HCT116 (cell line): ENCODE data around the gene CHD8. TPM values are rescaled to one million over a fixed set of nuclear protein-coding genes. Genes with fewer than 3 reads are reported as not detected.

ENCODE experiments used
- ATAC-seq: fragments of 200-7000 bp; cut with Tn5 transposase; 2 replicates; pipeline ENCODE4 v1.9.1; 2020; ENCODE audit warnings: mild to moderate bottlenecking, moderate library complexity
- BruUV-seq: library from RNA; stranded (reverse); fragments of 400-500 nt; replicated peaks from 2 replicates; lab custom pipeline; 2021; lab: Mats Ljungman, UMichigan
- CTCF ChIA-PET: fragments of 300-600 bp; sonication (Branson Sonifier 250); formaldehyde crosslinking; loops from one replicate; lab custom pipeline; 2021; ENCODE audit warnings: antibody characterized with exemption; lab: Charles Lee
- POLR2A ChIA-PET: fragments of 300-600, 350-600 bp; sonication (Branson Sonifier 250); formaldehyde crosslinking; loops from one replicate; lab custom pipeline; 2021; ENCODE audit warnings: antibody characterized with exemption; lab: Charles Lee
- RAD21 ChIA-PET, 2 experiments: fragments of 300-600 bp; sonication (Branson Sonifier 250); formaldehyde crosslinking; loops; one replicate each; lab custom pipeline; 2023; ENCODE audit warnings: low total read pairs in 2 of 2; ENCODE audit not compliant: uncharacterized antibody in 2 of 2, unreplicated experiment in 2 of 2, low non-redundant PET in 1 of 2; lab: Charles Lee
- DNase-seq: peaks from one replicate; pipeline ENCODE4 v3.0.0-alpha.2; 2010; ENCODE audit warnings: low read depth, low spot score
- H2AFZ ChIP-seq: fragments of 200-600 bp; shearing (Covaris generic), sonication (generic); 2 replicates; pipeline ENCODE4 v1.6.1; 2017; ENCODE audit warnings: low read depth, mixed run types, mixed read lengths, antibody characterized with exemption, low read length; ENCODE audit not compliant: poor library complexity, severe bottlenecking
- H3K27ac ChIP-seq: 2 replicates; pipeline ENCODE4 v1.5.1; 2012; ENCODE audit warnings: low read depth, low read length
- H3K27me3 ChIP-seq: fragments of 200-600 bp; sonication (generic); 2 replicates; pipeline ENCODE4 v1.6.1; 2016; ENCODE audit warnings: mixed run types, low read length, mixed read lengths; ENCODE audit not compliant: insufficient read depth
- H3K36me3 ChIP-seq, 2 experiments: fragments of 200-500 bp in 1 of 2; fragments of 200-600 bp in 1 of 2; sonication (Bioruptor generic) in 1 of 2; sonication (generic) in 1 of 2; 2 replicates each; pipeline versions ENCODE4 v1.5.1 to v1.6.1; 2014 to 2016; ENCODE audit warnings: low read length in 2 of 2, inconsistent platforms in 1 of 2, mixed read lengths in 1 of 2, mixed run types in 1 of 2; ENCODE audit not compliant: insufficient read depth in 2 of 2, control insufficient read depth in 1 of 2
- H3K4me1 ChIP-seq, 2 experiments: fragments of 200-600 bp in 1 of 2; sonication (generic) in 1 of 2; 2 replicates each; pipeline versions ENCODE4 v1.5.1 to v1.6.1; 2012 to 2017; ENCODE audit warnings: low read length in 2 of 2, inconsistent platforms in 1 of 2, mild to moderate bottlenecking in 1 of 2, mixed read lengths in 1 of 2, mixed run types in 1 of 2, moderate library complexity in 1 of 2; ENCODE audit not compliant: insufficient read depth in 2 of 2, control insufficient read depth in 1 of 2
- H3K4me2 ChIP-seq: fragments of 200-600 bp; sonication (generic); 2 replicates; pipeline ENCODE4 v1.6.1; 2017; ENCODE audit warnings: mixed run types, low read length, mixed read lengths
- H3K4me3 ChIP-seq, 2 experiments: fragments of 200-600 bp in 1 of 2; sonication (generic) in 1 of 2; replicated peaks in 1 of 2; 2 replicates each; pipeline ENCODE4 v1.5.1; 2011 to 2016; ENCODE audit warnings: low read length in 2 of 2, control low read depth in 1 of 2, low read depth in 1 of 2, mild to moderate bottlenecking in 1 of 2, mixed read lengths in 1 of 2, mixed run types in 1 of 2
- H3K79me2 ChIP-seq: fragments of 200-600 bp; sonication (generic); 2 replicates; pipeline ENCODE4 v1.6.1; 2017; ENCODE audit warnings: mild to moderate bottlenecking, mixed run types, low read length, moderate library complexity, mixed read lengths; ENCODE audit not compliant: insufficient read depth
- H3K9ac ChIP-seq: fragments of 200-600 bp; sonication (generic); 2 replicates; pipeline ENCODE4 v1.6.1; 2016; ENCODE audit warnings: low read length, mixed read lengths
- H3K9me2 ChIP-seq: fragments of 200-600 bp; sonication (generic), shearing (Covaris generic); 2 replicates; pipeline ENCODE4 v1.6.1; 2017; ENCODE audit warnings: mixed run types, mild to moderate bottlenecking, moderate library complexity; ENCODE audit not compliant: insufficient read depth
- H3K9me3 ChIP-seq, 2 experiments: fragments of 200-500 bp in 1 of 2; fragments of 200-600 bp in 1 of 2; sonication (Bioruptor generic) in 1 of 2; sonication (generic) in 1 of 2; 2 replicates each; pipeline ENCODE4 v1.6.1; 2014 to 2017; ENCODE audit warnings: low read length in 2 of 2, mixed read lengths in 2 of 2, inconsistent platforms in 1 of 2, low read depth in 1 of 2, mild to moderate bottlenecking in 1 of 2, mixed run types in 1 of 2, moderate library complexity in 1 of 2; ENCODE audit not compliant: control insufficient read depth in 1 of 2, insufficient read depth in 1 of 2
- H4K20me1 ChIP-seq: fragments of 200-600 bp; sonication (generic), shearing (Covaris generic); 2 replicates; pipeline ENCODE4 v1.6.1; 2017; ENCODE audit warnings: mixed run types, mild to moderate bottlenecking, moderate library complexity; ENCODE audit not compliant: insufficient read depth
- CBX3 ChIP-seq: IDR thresholded peaks from 2 replicates; pipeline ENCODE4 v1.6.1; 2012; ENCODE audit warnings: low read depth
- CEBPB ChIP-seq: IDR thresholded peaks from 2 replicates; pipeline ENCODE4 v1.6.1; 2012; ENCODE audit warnings: low read depth
- ELF1 ChIP-seq: IDR thresholded peaks from 2 replicates; pipeline ENCODE4 v1.6.1; 2012; ENCODE audit warnings: low read depth, borderline replicate concordance
- EZH2 ChIP-seq: fragments of 200-600 bp; sonication (generic); IDR thresholded peaks from 2 replicates; pipeline ENCODE4 v1.6.1; 2017; ENCODE audit warnings: antibody characterized with exemption, mixed run types
- EZH2phosphoT487 ChIP-seq: fragments of 200-600 bp; IDR thresholded peaks from 2 replicates; pipeline ENCODE4 v1.6.1; 2018; ENCODE audit warnings: antibody characterized with exemption, borderline replicate concordance
- FOSL1 ChIP-seq: IDR thresholded peaks from 2 replicates; pipeline ENCODE4 v1.6.1; 2012; ENCODE audit warnings: low read depth
- JUND ChIP-seq: IDR thresholded peaks from 2 replicates; pipeline ENCODE4 v1.6.1; 2012
- SP1 ChIP-seq: IDR thresholded peaks from 2 replicates; pipeline ENCODE4 v1.6.1; 2012; ENCODE audit warnings: low read depth
- SRF ChIP-seq: IDR thresholded peaks from 2 replicates; pipeline ENCODE4 v1.6.1; 2012; ENCODE audit warnings: low read depth
- TCF7L2 ChIP-seq: IDR thresholded peaks from 2 replicates; pipeline ENCODE4 v1.7.0; 2011; ENCODE audit warnings: borderline replicate concordance, inconsistent platforms; ENCODE audit not compliant: insufficient read depth, insufficient read length; ENCODE audit errors: extremely low read depth
- ZFX ChIP-seq: fragments of 450-650 bp; IDR thresholded peaks from 2 replicates; pipeline ENCODE4 v1.6.1; 2017
- intact Hi-C: fragments of 100-400 bp; cut with micrococcal nuclease; formaldehyde crosslinking; loops from 2 replicates; pipeline ENCODE4 v1.10.0; 2022
- total RNA-seq: library from RNA; stranded (reverse); gene quantifications from one replicate; pipeline ENCODE4 v1.2.1, GENCODE V29; 2021; ENCODE audit not compliant: unreplicated experiment
- TF ChIP-seq, protein P1 (sequence below): IDR thresholded peaks from 2 replicates; pipeline ENCODE4 v1.6.1; 2011; ENCODE audit warnings: mild to moderate bottlenecking, low read length, moderate library complexity; ENCODE audit not compliant: insufficient replicate concordance; ENCODE audit errors: extremely low read depth

The CHD8 gene
- total RNA-seq, 1 experiment from 2014 or later = 46.8 TPM

GRCh38 chr14:21347201-21347600 lies 108.7 kb downstream of the CHD8 start:
- H3K79me2 ChIP-seq = no peaks in the 10 kb centered on the region
- TF ChIP-seq TCF7L2 (no peak), CBX3 (no peak), ELF1 (no peak), JUND (no peak), FOSL1 (no peak), EZH2phosphoT487 (no peak), ZFX (no peak), EZH2 (no peak), SRF (no peak), SP1 (no peak), CEBPB (no peak)
- TF ChIP-seq, protein P1, sequence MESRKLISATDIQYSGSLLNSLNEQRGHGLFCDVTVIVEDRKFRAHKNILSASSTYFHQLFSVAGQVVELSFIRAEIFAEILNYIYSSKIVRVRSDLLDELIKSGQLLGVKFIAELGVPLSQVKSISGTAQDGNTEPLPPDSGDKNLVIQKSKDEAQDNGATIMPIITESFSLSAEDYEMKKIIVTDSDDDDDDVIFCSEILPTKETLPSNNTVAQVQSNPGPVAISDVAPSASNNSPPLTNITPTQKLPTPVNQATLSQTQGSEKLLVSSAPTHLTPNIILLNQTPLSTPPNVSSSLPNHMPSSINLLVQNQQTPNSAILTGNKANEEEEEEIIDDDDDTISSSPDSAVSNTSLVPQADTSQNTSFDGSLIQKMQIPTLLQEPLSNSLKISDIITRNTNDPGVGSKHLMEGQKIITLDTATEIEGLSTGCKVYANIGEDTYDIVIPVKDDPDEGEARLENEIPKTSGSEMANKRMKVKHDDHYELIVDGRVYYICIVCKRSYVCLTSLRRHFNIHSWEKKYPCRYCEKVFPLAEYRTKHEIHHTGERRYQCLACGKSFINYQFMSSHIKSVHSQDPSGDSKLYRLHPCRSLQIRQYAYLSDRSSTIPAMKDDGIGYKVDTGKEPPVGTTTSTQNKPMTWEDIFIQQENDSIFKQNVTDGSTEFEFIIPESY = no peak
- peaks cover 3% of the 10 kb centered on the region; the same call in 1 of the 2 replicates for H4K20me1 ChIP-seq
- no peak overlapping the region for H3K27ac ChIP-seq
- peaks cover 7 to 9% of the 10 kb centered on the region in 2 experiments; a peak in 3 of 4 replicates for H3K36me3 ChIP-seq
- RAD21 ChIA-PET = no interaction called here
- DNase-seq (no peak), ATAC-seq (no peak)
- no peaks in the 10 kb centered on the region for H3K9me3 ChIP-seq
- no peak overlapping the region for H3K9ac ChIP-seq
- BruUV-seq = no TSS peak
- H2AFZ ChIP-seq = no peak overlapping the region
- H3K27me3 ChIP-seq = no peaks in the 10 kb centered on the region
- intact Hi-C loops = no loop called here
- POLR2A ChIA-PET = no interaction called here
- no peak overlapping the region for H3K4me2 ChIP-seq
- H3K4me1 ChIP-seq = no peaks in the 10 kb centered on the region
- no peak overlapping the region for H3K4me3 ChIP-seq
- CTCF ChIA-PET = no interaction called here
- no peaks in the 10 kb centered on the region for H3K9me2 ChIP-seq
